K562 (cell line): ENCODE data around the gene CD82. TPM values are rescaled to one million over a fixed set of nuclear protein-coding genes. Genes with fewer than 3 reads are reported as not detected.

Source experiments
- ADNP ChIP-seq: fragments of 200-800 bp; sonication (Bioruptor generic); IDR thresholded peaks from 2 replicates; pipeline ENCODE4 v1.6.1; 2016; ENCODE audit warnings: missing genetic modification characterization, missing compliant biosample characterization
- BCOR ChIP-seq: fragments of 450-650 bp; IDR thresholded peaks from 2 replicates; pipeline ENCODE4 v1.6.1; 2016
- DACH1 ChIP-seq: fragments of 450-650 bp; IDR thresholded peaks from 2 replicates; pipeline ENCODE4 v1.6.1; 2018; ENCODE audit not compliant: partially characterized antibody
- DIDO1 ChIP-seq: fragments of 450-650 bp; IDR thresholded peaks from 2 replicates; pipeline ENCODE4 v1.6.1; 2016; ENCODE audit warnings: low read depth, missing biosample characterization, missing genetic modification characterization
- DLX4 ChIP-seq: fragments of 250-450 bp; sonication (Bioruptor Pico); IDR thresholded peaks from 2 replicates; pipeline ENCODE4 v1.6.1; 2021; ENCODE audit warnings: mild to moderate bottlenecking
- DPF2 ChIP-seq: fragments of 450-650 bp; IDR thresholded peaks from 2 replicates; pipeline ENCODE4 v1.6.1; 2016
- EP400 ChIP-seq: fragments of 450-650 bp; IDR thresholded peaks from 2 replicates; pipeline ENCODE4 v1.6.1; 2017; ENCODE audit warnings: antibody characterized with exemption, mild to moderate bottlenecking, moderate library complexity
- ESRRB ChIP-seq: fragments of 250-450 bp; sonication (Bioruptor Pico); IDR thresholded peaks from 2 replicates; pipeline ENCODE4 v1.5.0; 2020; ENCODE audit warnings: mild to moderate bottlenecking, moderate library complexity, borderline replicate concordance
- FOXK2 ChIP-seq, 2 experiments: fragments of 450-650 bp; IDR thresholded peaks in 1 of 2; conservative IDR thresholded peaks in 1 of 2; 2 replicates each; pipeline ENCODE4 v1.6.1; 2016; ENCODE audit warnings: low read depth in 2 of 2, mild to moderate bottlenecking in 1 of 2
- FUS ChIP-seq: fragments of 200-400 bp; formaldehyde crosslinking; optimal IDR thresholded peaks from 2 replicates; pipeline ENCODE3; 2017; ENCODE audit warnings: low read depth, low read length
- GATA2 ChIP-seq: sonication (generic); formaldehyde crosslinking; IDR thresholded peaks from 2 replicates; pipeline ENCODE4 v1.4.0; 2020; ENCODE audit warnings: mild to moderate bottlenecking, missing genetic modification reagents
- KDM1A ChIP-seq, 2 experiments: fragments of 450-650 bp; IDR thresholded peaks; 2 replicates each; pipeline ENCODE4 v1.6.1; 2016; ENCODE audit warnings: mild to moderate bottlenecking in 2 of 2
- MBD1 ChIP-seq: fragments of 250-450 bp; sonication (Bioruptor Pico); IDR thresholded peaks from 2 replicates; pipeline ENCODE4 v1.8.0; 2022; ENCODE audit warnings: inconsistent platforms
- MEF2D ChIP-seq: conservative IDR thresholded peaks from 2 replicates; pipeline ENCODE4 v1.6.1; 2016; ENCODE audit warnings: low read depth, missing genetic modification characterization, missing compliant biosample characterization
- POLR2AphosphoS2 ChIP-seq: IDR thresholded peaks from 2 replicates; pipeline ENCODE4 v1.6.1; 2012; ENCODE audit warnings: low read length, improper control_type of control experiment
- POLR2B ChIP-seq: fragments of 450-650 bp; IDR thresholded peaks from 2 replicates; pipeline ENCODE4 v1.6.1; 2018; ENCODE audit warnings: low read depth; ENCODE audit not compliant: partially characterized antibody
- SAFB2 ChIP-seq: fragments of 200-400 bp; formaldehyde crosslinking; IDR thresholded peaks from 2 replicates; pipeline ENCODE4 v1.6.1; 2018; ENCODE audit warnings: borderline replicate concordance, low read length, low read depth, moderate library complexity; ENCODE audit not compliant: severe bottlenecking
- SRSF7 ChIP-seq: fragments of 200-400 bp; formaldehyde crosslinking; optimal IDR thresholded peaks from 2 replicates; pipeline ENCODE3; 2017; ENCODE audit warnings: mild to moderate bottlenecking, low read depth, low read length
- TCFL5 ChIP-seq: fragments of 250-450 bp; sonication (Bioruptor Pico); conservative IDR thresholded peaks from 2 replicates; pipeline ENCODE4 v1.6.1; 2021; ENCODE audit warnings: mild to moderate bottlenecking, moderate library complexity, matching md5 sums
- USF2 ChIP-seq: sonication (generic); formaldehyde crosslinking; IDR thresholded peaks from 2 replicates; pipeline ENCODE4 v1.5.0; 2020; ENCODE audit warnings: missing genetic modification reagents
- XRCC5 ChIP-seq: fragments of 200-400 bp; formaldehyde crosslinking; IDR thresholded peaks from 2 replicates; pipeline ENCODE4 v1.6.1; 2017; ENCODE audit warnings: low read depth, mild to moderate bottlenecking, low read length
- ZBTB17 ChIP-seq: fragments of 450-650 bp; formaldehyde crosslinking; IDR thresholded peaks from 2 replicates; pipeline ENCODE4 v1.4.0; 2020; ENCODE audit warnings: mild to moderate bottlenecking
- ZNF280A ChIP-seq: fragments of 450-650 bp; IDR thresholded peaks from 2 replicates; pipeline ENCODE4 v1.6.1; 2018; ENCODE audit warnings: mild to moderate bottlenecking, low read depth; ENCODE audit not compliant: partially characterized antibody
- ZNF551 ChIP-seq: fragments of 250-450 bp; sonication (Bioruptor Pico); IDR thresholded peaks from 2 replicates; pipeline ENCODE4 v1.5.0; 2021; ENCODE audit warnings: mild to moderate bottlenecking, moderate library complexity
- ZNF696 ChIP-seq: fragments of 250-450 bp; sonication (Bioruptor Pico); conservative IDR thresholded peaks from 2 replicates; pipeline ENCODE4 v1.4.0; 2020; ENCODE audit warnings: mild to moderate bottlenecking, moderate library complexity
- polyA plus RNA-seq, 8 experiments: library from polyadenylated mRNA; depleted of rRNA in 4 of 8; stranded (reverse) in 5 of 8; unstranded in 3 of 8; fragments of >200 nt; fragmentation: Nextera tagmentation in 2 of 8; fragmentation: Illumina TruSeq in 1 of 8; extraction: Ambion mirVana in 2 of 8; extraction: Trizol in 1 of 8; gene quantifications; 2 replicates each; pipeline versions ENCODE4 v1.2.1 to v1.2.3, GENCODE V29; 2011 to 2014; ENCODE audit warnings: inconsistent platforms in 1 of 8, missing spikeins in 1 of 8
- total RNA-seq, 7 experiments: library from RNA; depleted of rRNA in 6 of 7; stranded (reverse); fragments of >200 nt in 6 of 7; fragmentation: Illumina TruSeq in 2 of 7; extraction: Trizol in 2 of 7; gene quantifications; 2 replicates each; pipeline versions ENCODE4 v1.2.1 to v1.2.3, GENCODE V29; 2011 to 2021; ENCODE audit warnings: low replicate concordance in 1 of 7

The CD82 gene
- total and polyA plus RNA-seq, 9 of the 15 experiments (the other 6 are each of a cell fraction or from before 2014, with no cell fraction given), result 0.27 to 9.4 (median 3.0) TPM

GRCh38 chr11:44528103-44528502, 37.4 kb upstream of the CD82 start (continued):
- no peak for TF ChIP-seq GATA2 (CRISPR knock-in tag)
- TF ChIP-seq KDM1A (IDR thresholded peaks at IDR 0.05), result no peak
- TF ChIP-seq EP400, result peak; percentile 32; the same call in 1 of the 2 replicates
- no peak for TF ChIP-seq FUS
- no peak for TF ChIP-seq ZBTB17 (CRISPR knock-in tag)
- TF ChIP-seq SAFB2, result no peak
- TF ChIP-seq DLX4, result no peak
- TF ChIP-seq ZNF551 (CRISPR knock-in tag), result no peak
- TF ChIP-seq DPF2, result peak; percentile 38; the same call in 1 of the 2 replicates
- 0 out of 2 replicates have a peak, but pooled peaks have one; percentile 20 for TF ChIP-seq MEF2D (tag)
- no peak for TF ChIP-seq POLR2B
- 0 out of 2 replicates have a peak, but pooled peaks have one; percentile 15 for TF ChIP-seq DIDO1 (tag)
- TF ChIP-seq TCFL5 (CRISPR knock-in tag), result no peak
- no peak for TF ChIP-seq SRSF7
- TF ChIP-seq USF2 (CRISPR knock-in tag), result no peak
- TF ChIP-seq DACH1, result no peak
- TF ChIP-seq ADNP, result no peak
- no peak for TF ChIP-seq POLR2AphosphoS2
- no peak for TF ChIP-seq ESRRB (CRISPR knock-in tag)
- TF ChIP-seq XRCC5, result no peak
- TF ChIP-seq ZNF696 (CRISPR knock-in tag), result no peak
- no peak for TF ChIP-seq FOXK2 (conservative IDR thresholded peaks at IDR 0.05 in 1 of 2, IDR thresholded peaks at IDR 0.05 in 1 of 2; ENCODE audit: low read depth in 2 of 2)
- no peak for TF ChIP-seq ZNF280A
- no peak for TF ChIP-seq BCOR
- no peak for TF ChIP-seq MBD1
